ENCODE data around the gene EGLN2.
"Not testable (repeated sequence)": the region's sequence is repeated elsewhere in the genome, so short reads cannot be mapped to it uniquely, and the experiment has no call there.

Gene EGLN2

GRCh38 chr19:40819479-40820234 is 20.7 kb downstream of the EGLN2 start:
- DNase-seq = peak in 4 of 5 experiments; percentile 46 to 56 (median 50)

GRCh38 chr19:40822161-40822560 is 23.2 kb downstream of the EGLN2 start:
- no peak for DNase-seq

GRCh38 chr19:40822704-40823553 is 23.9 kb downstream of the EGLN2 start:
- not testable (repeated sequence) for DNase-seq

- DNase-seq = not testable (repeated sequence)
Measured at GRCh38 chr19:40824916-40825315, 25.9 kb downstream of the EGLN2 start.

GRCh38 chr19:40825460-40826095 is 26.6 kb downstream of the EGLN2 start:
- not testable (repeated sequence) for DNase-seq

- DNase-seq = not testable (repeated sequence)
Measured at GRCh38 chr19:40826312-40826698, 27.3 kb downstream of the EGLN2 start.

- DNase-seq = peak in 3 of 5 experiments; percentile 54 to 98 (median 83)
Measured at GRCh38 chr19:40826699-40827385, 27.9 kb downstream of the EGLN2 start.

- no peak for DNase-seq
Measured at GRCh38 chr19:40827386-40828247, 28.6 kb downstream of the EGLN2 start.

- no peak for DNase-seq
Measured at GRCh38 chr19:40829205-40829604, 30.2 kb downstream of the EGLN2 start.

- not testable (repeated sequence) for DNase-seq
Measured at GRCh38 chr19:40830741-40831140, 31.8 kb downstream of the EGLN2 start.

- DNase-seq = no peak
Measured at GRCh38 chr19:40831502-40832430, 32.8 kb downstream of the EGLN2 start.

GRCh38 chr19:40832431-40832790 is 33.4 kb downstream of the EGLN2 start:
- DNase-seq = not testable (repeated sequence)

GRCh38 chr19:40833728-40834533 is 34.9 kb downstream of the EGLN2 start:
- not testable (repeated sequence) for DNase-seq

- DNase-seq = no peak
Measured at GRCh38 chr19:40836754-40837429, 37.9 kb downstream of the EGLN2 start.

- DNase-seq = not testable (repeated sequence)
Measured at GRCh38 chr19:40838477-40838876, 39.5 kb downstream of the EGLN2 start.

GRCh38 chr19:40842012-40842411 is 43.0 kb downstream of the EGLN2 start:
- not testable (repeated sequence) for DNase-seq

- DNase-seq = peak in 1 of 5 experiments; percentile 52
Measured at GRCh38 chr19:40842997-40843652, 44.1 kb downstream of the EGLN2 start.

- DNase-seq = peak in 4 of 5 experiments; percentile 23 to 85 (median 58)
Measured at GRCh38 chr19:40843653-40844052, 44.7 kb downstream of the EGLN2 start.
